GM21367 (cell line): Measurements from ENCODE around the gene ZNF527.
"Not testable (repeated sequence)": the region's sequence is repeated elsewhere in the genome, so short reads cannot be mapped to it uniquely, and the experiment has no call there.

ENCODE experiments used
- ATAC-seq: cut with Tn5 transposase; IDR thresholded peaks from one replicate; pipeline ENCODE4 v1.9.1; 2021; ENCODE audit not compliant: unreplicated experiment

Gene ZNF527

GRCh38 chr19:37370880-37371661 is at the start of gene ZNF527:
ZNF527 (plus strand) TSS chr19:37371099; CDS start chr19:37374199, 3,100 bp downstream.
- peak; percentile 93 for ATAC-seq

- no peak for ATAC-seq
These were observed 41.2 kb upstream of the ZNF527 start for GRCh38 chr19:37329686-37330085.

DNA sequence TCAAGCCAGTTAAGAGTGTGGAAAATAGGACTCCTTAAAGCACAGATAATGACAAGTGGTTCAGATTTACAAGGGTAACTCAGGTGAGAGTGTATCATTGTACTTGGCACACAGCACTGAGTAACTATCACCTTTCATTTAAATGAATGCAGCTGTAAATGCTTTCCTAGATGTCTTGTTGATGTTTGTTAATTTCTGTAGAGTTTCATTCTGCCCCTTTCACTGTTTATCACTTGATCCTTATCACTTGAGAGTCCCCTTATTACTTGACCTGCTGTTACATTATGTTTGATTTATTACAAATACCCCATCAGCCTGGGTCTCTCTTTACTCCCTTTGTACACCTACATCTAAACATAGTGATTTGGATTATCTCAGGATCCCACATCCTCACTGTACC is 38.1 kb upstream of the ZNF527 start:
- ATAC-seq, result no peak

- no peak for ATAC-seq
These were observed 37.4 kb upstream of the ZNF527 start for GRCh38 chr19:37333457-37333856.

DNA sequence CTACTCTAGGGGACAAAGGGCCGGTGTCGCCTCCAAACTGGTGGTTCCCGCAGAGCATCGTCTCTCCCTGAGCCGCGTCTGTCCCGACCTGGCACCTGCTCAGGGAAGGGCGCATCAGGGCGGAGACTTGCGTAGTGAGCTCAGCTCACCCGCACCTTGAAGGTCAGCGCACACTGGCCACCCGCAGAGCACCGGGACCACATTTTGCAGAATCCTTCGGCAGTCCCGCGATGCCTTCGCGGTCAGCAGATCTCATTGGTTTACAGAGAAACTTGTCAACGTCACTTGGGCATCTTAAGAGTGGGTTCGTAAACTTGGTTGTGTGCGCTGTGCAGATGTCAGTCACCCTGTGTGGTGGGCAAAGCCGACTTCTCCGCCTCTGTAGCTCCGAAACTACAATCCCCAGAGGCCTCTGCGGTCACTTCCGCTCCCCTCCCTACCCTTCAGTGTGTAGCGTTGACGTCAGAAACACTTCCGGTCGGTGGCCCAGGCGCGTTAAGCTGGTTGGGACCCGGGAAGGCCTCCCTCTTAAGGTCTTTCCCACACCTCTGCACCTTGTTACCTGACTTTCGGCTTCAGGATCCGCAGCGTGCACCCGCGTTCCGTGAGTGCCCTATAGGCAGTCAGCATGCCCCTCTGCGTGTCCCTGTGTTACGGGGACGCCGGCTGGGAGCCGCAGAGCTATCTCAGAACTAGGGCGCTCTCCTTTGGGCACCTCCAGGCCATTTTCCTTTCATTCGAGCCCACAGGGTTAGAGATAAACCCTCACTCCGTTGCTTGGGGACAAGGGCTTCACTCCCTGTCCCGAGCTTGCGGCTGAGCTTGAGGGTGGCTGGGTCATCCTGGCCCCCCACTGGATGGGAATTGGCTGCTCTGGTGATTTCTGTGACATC is 36.5 kb upstream of the ZNF527 start:
- no peak for ATAC-seq

DNA sequence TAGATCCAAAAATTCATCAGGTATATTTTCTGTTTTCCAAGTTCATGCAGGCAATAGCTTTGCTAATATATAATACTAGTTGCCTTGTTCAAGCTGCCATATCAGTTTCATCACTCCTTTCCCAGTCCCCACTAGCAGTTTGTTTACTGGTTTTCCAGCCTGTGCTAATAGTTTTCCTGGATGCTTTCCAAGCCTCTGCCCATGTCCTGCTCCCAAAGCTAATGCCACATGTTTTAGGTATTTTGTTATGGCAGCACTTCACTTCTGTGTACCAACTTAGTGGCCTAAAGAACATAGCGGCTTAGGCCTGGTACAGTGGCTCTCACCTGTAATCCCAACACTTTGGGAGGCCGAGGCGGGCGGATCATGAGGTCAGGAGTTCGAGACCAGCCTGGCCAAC is 28.1 kb upstream of the ZNF527 start:
- ATAC-seq, result no peak

- ATAC-seq, result no peak
These were observed 24.8 kb upstream of the ZNF527 start for GRCh38 chr19:37346091-37346490.

GRCh38 chr19:37348060-37348459 is 22.8 kb upstream of the ZNF527 start:
- no peak for ATAC-seq

GRCh38 chr19:37353968-37354367 is 16.9 kb upstream of the ZNF527 start:
- ATAC-seq, result no peak

GRCh38 chr19:37355901-37356300 is 15.0 kb upstream of the ZNF527 start:
- no peak for ATAC-seq

DNA sequence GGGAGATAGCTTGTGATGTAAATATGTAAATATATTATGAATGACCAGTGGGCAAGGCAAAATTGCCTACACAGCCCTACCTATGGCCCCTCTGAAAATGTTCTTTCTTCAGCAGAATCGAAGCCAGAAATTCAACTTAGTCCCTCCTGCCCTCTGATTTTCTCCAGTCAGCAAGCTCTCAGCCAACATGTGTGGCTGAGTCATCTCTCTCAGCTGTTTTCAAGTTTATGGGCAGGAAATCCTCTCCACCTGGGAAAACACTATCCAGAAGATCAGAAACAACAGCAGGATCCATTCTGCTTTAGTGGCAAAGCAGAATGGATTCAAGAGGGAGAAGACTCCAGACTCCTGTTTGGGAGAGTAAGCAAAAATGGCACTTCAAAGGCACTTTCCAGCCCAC is 8.9 kb upstream of the ZNF527 start:
- ATAC-seq, result no peak

DNA sequence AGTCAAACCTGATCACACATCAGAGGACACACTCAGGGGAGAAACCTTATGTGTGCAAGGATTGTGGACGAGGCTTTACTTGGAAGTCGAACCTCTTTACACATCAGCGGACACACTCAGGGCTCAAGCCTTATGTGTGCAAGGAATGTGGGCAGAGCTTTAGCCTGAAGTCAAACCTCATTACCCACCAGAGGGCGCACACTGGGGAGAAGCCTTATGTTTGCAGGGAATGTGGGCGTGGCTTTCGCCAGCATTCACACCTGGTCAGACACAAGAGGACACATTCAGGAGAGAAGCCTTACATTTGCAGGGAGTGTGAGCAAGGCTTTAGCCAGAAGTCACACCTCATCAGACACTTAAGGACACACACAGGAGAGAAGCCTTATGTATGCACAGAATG is 8.2 kb upstream of the ZNF527 start:
- ATAC-seq, result no peak

GRCh38 chr19:37370386-37370879 is 466 bp upstream of the ZNF527 start:
- ATAC-seq, result not testable (repeated sequence)

- ATAC-seq, result no peak
These were observed 18.3 kb downstream of the ZNF527 start for GRCh38 chr19:37389234-37389633.

- ATAC-seq, result not testable (repeated sequence)
These were observed 20.5 kb downstream of the ZNF527 start for GRCh38 chr19:37391399-37391798.

- no peak for ATAC-seq
These were observed 30.2 kb downstream of the ZNF527 start for GRCh38 chr19:37401078-37401477.

DNA sequence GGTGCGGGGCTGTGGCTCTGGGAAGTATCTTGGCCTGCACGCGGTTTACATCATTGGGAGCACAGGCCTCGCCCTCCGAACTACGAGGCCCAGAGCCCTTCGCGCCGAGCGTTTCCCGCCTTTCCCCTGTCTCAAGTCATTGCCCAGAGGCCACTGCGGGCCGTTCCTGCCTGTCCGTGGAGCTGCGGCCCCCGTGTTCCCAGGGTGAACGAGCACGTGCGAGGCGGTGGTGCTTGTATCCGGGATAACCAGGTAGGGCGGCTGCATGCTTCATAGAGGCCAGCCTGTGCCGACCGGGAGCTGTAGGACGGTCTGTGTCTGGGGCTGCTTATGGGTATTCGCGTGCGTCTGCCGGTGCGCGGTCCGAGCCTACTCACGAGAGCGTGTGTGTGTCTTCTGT is 32.5 kb downstream of the ZNF527 start:
- no peak for ATAC-seq

DNA sequence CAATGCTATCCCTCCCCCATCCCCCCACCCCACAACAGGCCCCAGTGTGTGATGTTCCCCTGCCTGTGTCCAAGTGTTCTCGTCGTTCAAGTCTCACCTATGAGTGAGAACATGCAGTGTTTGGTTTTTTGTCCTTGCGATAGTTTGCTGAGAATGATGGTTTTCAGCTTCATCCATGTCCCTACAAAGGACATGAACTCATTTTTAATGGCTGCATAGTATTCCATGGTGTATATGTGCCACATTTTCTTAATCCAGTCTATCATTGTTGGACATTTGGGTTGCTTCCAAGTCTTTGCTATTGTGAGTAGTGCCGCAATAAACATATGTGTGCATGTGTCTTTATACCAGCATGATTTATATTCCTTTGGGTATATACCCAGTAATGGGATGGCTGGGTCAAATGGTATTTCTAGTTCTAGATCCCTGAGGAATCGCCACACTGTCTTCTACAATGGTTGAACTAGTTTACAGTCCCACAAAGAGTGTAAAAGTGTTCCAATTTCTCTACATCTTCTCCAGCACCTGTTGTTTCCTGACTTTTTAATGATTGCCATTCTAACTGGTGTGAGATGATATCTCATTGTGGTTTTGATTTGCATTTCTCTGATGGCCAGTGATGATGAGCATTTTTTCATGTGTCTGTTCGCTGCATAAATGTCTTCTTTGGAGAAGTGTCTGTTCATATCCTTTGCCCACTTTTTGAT is 35.4 kb downstream of the ZNF527 start:
- not testable (repeated sequence) for ATAC-seq

DNA sequence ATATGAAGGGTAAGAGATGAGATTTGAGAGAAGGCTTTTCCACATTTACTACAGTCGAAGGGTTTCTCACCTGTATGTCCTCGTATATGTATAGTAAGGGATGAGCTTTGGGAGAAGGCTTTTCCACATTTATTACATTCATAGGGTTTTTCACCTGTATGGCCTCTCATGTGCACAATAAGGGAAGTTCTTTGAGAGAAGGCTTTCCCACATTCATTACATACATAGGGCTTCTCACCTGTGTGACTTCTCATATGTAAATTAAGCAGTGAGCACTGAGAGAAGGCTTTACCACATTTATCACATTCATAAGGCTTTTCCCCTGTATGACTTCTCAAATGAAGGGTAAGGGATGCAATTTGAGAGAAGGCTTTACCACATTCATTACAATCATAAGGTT is 41.8 kb downstream of the ZNF527 start:
- no peak for ATAC-seq

DNA sequence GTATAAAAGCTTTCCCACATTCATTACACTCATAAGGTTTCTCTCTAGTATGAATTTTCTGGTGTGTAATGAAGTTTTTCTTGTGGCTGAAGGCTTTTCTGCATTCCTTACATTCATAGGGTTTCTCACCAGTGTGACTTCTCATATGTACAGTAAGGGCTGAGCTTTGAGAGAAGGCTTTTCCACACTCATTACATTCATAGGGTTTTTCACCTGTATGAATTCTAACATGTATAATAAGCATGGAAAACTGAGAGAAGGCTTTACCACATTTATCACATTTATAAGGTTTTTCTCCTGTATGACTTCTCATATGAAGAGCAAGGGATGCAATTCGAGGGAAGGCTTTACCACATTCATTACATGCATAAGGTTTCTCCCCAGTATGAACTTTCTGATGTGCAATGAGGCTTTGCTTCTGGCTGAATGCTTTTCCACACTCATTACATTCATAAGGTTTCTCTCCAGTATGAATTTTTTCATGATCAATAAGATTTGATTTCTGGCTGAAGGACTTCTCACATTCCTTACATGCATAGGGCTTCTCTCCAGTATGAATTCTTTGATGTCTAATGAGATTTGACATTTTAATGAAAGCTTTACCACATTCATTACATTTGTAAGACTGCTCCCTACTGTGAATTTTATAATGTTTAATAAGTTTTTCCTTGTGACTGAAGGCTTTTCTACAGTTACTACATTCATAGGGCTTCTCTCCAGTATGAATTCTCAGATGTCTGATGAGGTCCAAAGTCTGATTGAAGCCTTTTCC is 42.6 kb downstream of the ZNF527 start:
- ATAC-seq, result no peak
